ENCODE results near the gene SPRYD3.

- TF ChIP-seq CTCF (IDR thresholded peaks at IDR 0.05) (no peak), POLR2A (IDR thresholded peaks at IDR 0.05) (no peak)
Observed at GRCh38 chr12:53057816-53058500, 21.2 kb downstream of the SPRYD3 start.

Measured in uterus (tissue), 2 donors.